ENCODE measurements around the gene ORM2. TPM values are rescaled to one million over a fixed set of nuclear protein-coding genes. Genes with fewer than 3 reads are reported as not detected.
"Not testable (repeated sequence)": the region's sequence is repeated elsewhere in the genome, so short reads cannot be mapped to it uniquely, and the experiment has no call there.

ORM2 gene
- total RNA-seq, 2 experiments from 2014 or later = not detected

GRCh38 chr9:114322831-114323531, 6.7 kb upstream of the ORM2 start, which contains the start of gene ORM1:
Gene ORM1, plus strand, starts transcription at chr9:114323098. Its CDS starts 36 bp downstream, at chr9:114323134.
- DNase-seq; POLR2A ChIA-PET; H3K4me3 Mint-ChIP-seq; H3K36me3 Mint-ChIP-seq (ENCODE audit: low read depth); H3K4me1 Mint-ChIP-seq; CTCF ChIA-PET; H3K9me3 Mint-ChIP-seq; H3K27ac Mint-ChIP-seq; H3K27me3 Mint-ChIP-seq: not testable (repeated sequence)

DNA sequence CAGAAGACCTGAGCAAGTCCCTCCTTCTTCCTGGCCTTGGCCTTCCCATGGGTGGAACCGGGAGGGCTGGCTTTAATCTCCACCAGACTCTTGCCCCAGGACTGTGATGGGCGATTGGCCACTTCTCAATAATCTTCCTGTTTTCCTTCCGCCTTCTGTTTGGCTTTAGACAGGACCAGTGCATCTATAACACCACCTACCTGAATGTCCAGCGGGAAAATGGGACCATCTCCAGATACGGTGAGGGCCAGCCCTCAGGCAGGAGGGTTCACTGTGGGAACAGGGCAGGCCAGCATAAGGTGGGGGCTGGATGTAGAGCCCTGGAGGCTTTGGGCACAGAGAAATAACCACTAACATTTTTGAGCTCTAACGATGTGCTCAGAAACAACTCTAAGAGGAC, 5.8 kb upstream of the ORM2 start:
- CTCF ChIA-PET; H3K27ac Mint-ChIP-seq; DNase-seq; H3K4me1 Mint-ChIP-seq; H3K36me3 Mint-ChIP-seq (ENCODE audit: low read depth); H3K27me3 Mint-ChIP-seq; H3K9me3 Mint-ChIP-seq; H3K4me3 Mint-ChIP-seq; POLR2A ChIA-PET: not testable (repeated sequence)

DNA sequence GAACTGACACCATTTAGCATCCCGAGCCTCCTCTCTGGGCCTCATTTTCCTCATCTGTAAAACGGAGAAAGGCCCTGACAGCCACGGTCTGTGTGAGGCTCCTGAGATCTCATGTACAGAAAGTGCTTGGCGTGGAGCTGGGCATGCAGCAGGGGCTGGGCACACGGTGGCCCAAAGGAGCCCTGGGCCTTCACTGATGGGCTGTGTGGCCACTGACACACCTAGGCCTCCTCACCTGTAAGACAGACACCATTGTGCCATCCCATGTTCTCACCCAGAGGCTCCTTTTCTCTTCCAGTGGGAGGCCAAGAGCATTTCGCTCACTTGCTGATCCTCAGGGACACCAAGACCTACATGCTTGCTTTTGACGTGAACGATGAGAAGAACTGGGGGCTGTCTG, 5.2 kb upstream of the ORM2 start:
- H3K27ac Mint-ChIP-seq = no peak overlapping the region

GRCh38 chr9:114324965-114325364, 4.7 kb upstream of the ORM2 start:
- H3K9me3 Mint-ChIP-seq; H3K27ac Mint-ChIP-seq; H3K36me3 Mint-ChIP-seq (ENCODE audit: low read depth); CTCF ChIA-PET; POLR2A ChIA-PET; H3K4me1 Mint-ChIP-seq; DNase-seq; H3K4me3 Mint-ChIP-seq; H3K27me3 Mint-ChIP-seq: not testable (repeated sequence)

More for the DNA sequence above, 5.2 kb upstream of the ORM2 start:
- no peaks in the 10 kb centered on the region for H3K4me1 Mint-ChIP-seq
- CTCF ChIA-PET = no interaction called here
- H3K27me3 Mint-ChIP-seq = no peaks in the 10 kb centered on the region
- POLR2A ChIA-PET = no interaction called here
- H3K4me3 Mint-ChIP-seq = no peak overlapping the region
- DNase-seq = no peak
- H3K9me3 Mint-ChIP-seq = no peaks in the 10 kb centered on the region
- no peaks in the 10 kb centered on the region for H3K36me3 Mint-ChIP-seq (ENCODE audit: low read depth)

GRCh38 chr9:114325684-114326254, 3.9 kb upstream of the ORM2 start:
- H3K9me3 Mint-ChIP-seq; DNase-seq; H3K27me3 Mint-ChIP-seq; H3K4me1 Mint-ChIP-seq; H3K36me3 Mint-ChIP-seq (ENCODE audit: low read depth); POLR2A ChIA-PET; H3K27ac Mint-ChIP-seq; H3K4me3 Mint-ChIP-seq; CTCF ChIA-PET: not testable (repeated sequence)

DNA sequence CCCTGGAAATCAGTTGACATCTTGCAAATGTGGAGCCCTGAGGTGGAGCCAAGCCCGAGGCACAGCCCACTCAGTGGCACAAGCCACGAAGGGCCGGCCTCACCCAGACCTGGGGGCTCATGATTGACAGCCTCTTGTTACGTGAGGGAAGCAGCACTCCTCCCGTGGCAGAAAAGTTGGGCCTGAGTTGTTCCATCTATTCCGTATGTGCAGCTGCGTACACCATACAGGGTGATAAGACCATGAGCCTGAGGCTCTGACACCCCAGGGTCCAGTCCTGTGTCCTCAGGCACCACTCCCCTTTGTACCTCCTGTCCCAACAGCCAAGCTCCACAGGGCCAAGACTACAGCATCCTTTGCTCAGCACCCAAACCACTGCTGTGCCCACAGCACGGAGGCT, 1.9 kb upstream of the ORM2 start:
- Mint-ChIP-seq H3K9me3 (no peaks in the 10 kb centered on the region), H3K4me3 (no peak overlapping the region), H3K36me3 (ENCODE audit: low read depth) (no peaks in the 10 kb centered on the region), H3K4me1 (no peaks in the 10 kb centered on the region), H3K27ac (no peak overlapping the region), H3K27me3 (no peaks in the 10 kb centered on the region)
- POLR2A ChIA-PET = no interaction called here
- CTCF ChIA-PET = interaction anchor here (1.6 kb wide), 1 partner anchor 12 kb away, joined by 3 read pairs; no protein-coding TSS in a partner anchor
- DNase-seq = no peak

DNA sequence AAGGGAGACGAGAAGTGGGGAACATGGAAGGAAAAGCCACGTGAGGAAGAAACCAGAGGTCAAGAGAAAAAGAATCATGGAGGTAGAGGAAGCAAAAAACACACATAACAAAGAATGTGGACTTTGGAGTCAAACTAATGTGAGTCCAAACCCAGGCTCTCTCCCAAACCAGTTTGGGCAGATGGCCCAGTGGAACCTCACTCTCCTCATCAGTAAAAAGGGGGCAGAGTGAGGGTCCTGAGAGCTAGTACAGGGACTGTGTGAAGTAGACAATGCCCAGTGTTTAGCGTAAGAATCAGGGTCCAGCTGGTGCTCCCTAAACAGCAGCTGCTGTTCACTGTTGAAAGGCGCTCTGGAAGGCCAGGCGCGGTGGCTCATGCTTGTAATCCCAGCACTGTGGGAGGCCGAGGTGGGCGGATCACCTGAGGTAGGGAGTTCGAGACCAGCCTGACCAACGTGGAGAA, 1.3 kb upstream of the ORM2 start:
- POLR2A ChIA-PET = not testable (repeated sequence)

GRCh38 chr9:114328937-114329624, 588 bp upstream of the ORM2 start:
- H3K36me3 Mint-ChIP-seq (ENCODE audit: low read depth); POLR2A ChIA-PET; H3K27me3 Mint-ChIP-seq; H3K4me3 Mint-ChIP-seq; H3K4me1 Mint-ChIP-seq; H3K9me3 Mint-ChIP-seq; H3K27ac Mint-ChIP-seq; DNase-seq: not testable (repeated sequence)
- CTCF ChIA-PET = interaction anchor here (0.6 to 1.6 kb wide), 2 partner anchors 10 to 238 kb away, joined by 3 read pairs; no protein-coding TSS in a partner anchor

More for the DNA sequence above, 1.3 kb upstream of the ORM2 start:
- H3K36me3 Mint-ChIP-seq (ENCODE audit: low read depth); DNase-seq; H3K4me3 Mint-ChIP-seq; H3K27me3 Mint-ChIP-seq; H3K4me1 Mint-ChIP-seq; H3K9me3 Mint-ChIP-seq; H3K27ac Mint-ChIP-seq: not testable (repeated sequence)
- CTCF ChIA-PET = interaction anchor here (1.6 kb wide), 1 partner anchor 11 kb away, joined by 3 read pairs; no protein-coding TSS in a partner anchor

- Mint-ChIP-seq H3K27me3 (no peaks in the 10 kb centered on the region), H3K36me3 (ENCODE audit: low read depth) (peaks cover 12% of the 10 kb centered on the region), H3K27ac (no peak overlapping the region), H3K4me1 (peaks cover 2% of the 10 kb centered on the region), H3K9me3 (peaks cover 2% of the 10 kb centered on the region), H3K4me3 (peak overlapping the region; percentile 42)
- DNase-seq = no peak
- POLR2A ChIA-PET = no interaction called here
- CTCF ChIA-PET = no interaction called here
These were observed 967 bp downstream of the ORM2 start for GRCh38 chr9:114330636-114331035.

DNA sequence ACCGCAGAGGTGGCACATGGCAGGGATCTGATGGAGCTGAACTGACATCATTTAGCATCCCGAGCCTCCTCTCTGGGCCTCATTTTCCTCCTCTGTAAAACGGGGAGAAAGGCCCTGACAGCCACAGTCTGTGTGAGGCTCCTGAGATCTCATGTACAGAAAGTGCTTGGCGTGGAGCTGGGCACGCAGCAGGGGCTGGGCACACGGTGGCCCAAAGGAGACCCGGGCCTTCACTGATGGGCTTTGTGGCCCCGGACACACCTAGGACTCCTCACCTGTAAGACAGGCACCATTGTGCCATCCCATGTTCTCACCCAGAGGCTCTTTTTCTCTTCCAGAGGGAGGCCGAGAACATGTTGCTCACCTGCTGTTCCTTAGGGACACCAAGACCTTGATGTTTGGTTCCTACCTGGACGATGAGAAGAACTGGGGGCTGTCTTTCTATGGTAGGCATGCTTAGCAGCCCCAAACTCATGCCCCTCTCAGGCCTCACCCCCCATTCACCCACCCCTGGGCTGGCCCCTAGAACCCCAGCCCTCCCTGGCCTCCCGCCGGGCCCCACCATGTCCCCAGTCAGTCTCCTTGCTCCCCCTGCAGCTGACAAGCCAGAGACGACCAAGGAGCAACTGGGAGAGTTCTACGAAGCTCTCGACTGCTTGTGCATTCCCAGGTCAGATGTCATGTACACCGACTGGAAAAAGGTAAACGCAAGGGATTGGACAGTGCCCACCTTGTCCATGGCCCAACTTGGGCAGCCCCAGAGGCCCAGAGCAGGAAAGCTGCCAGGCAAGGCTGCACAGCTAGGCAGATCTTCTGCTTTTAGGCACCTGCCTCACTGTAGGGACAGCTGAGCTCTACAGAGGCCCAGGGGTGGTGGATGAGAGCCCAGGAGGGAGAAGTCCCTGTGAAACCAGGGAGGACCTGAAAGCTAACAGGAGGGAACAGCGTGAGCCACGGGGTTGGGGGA, 1.8 kb downstream of the ORM2 start:
- H3K9me3 Mint-ChIP-seq, DNase-seq, H3K4me1 Mint-ChIP-seq, H3K27me3 Mint-ChIP-seq, CTCF ChIA-PET: not testable (repeated sequence)
- peak overlapping the region; percentile 34 for H3K4me3 Mint-ChIP-seq
- H3K27ac Mint-ChIP-seq = peak overlapping the region; percentile 75
- peaks cover 21% of the 10 kb centered on the region for H3K36me3 Mint-ChIP-seq (ENCODE audit: low read depth)
- POLR2A ChIA-PET = interaction anchor here (0.6 kb wide), 1 partner anchor 204 kb away, joined by 3 read pairs; no protein-coding TSS in a partner anchor

DNA sequence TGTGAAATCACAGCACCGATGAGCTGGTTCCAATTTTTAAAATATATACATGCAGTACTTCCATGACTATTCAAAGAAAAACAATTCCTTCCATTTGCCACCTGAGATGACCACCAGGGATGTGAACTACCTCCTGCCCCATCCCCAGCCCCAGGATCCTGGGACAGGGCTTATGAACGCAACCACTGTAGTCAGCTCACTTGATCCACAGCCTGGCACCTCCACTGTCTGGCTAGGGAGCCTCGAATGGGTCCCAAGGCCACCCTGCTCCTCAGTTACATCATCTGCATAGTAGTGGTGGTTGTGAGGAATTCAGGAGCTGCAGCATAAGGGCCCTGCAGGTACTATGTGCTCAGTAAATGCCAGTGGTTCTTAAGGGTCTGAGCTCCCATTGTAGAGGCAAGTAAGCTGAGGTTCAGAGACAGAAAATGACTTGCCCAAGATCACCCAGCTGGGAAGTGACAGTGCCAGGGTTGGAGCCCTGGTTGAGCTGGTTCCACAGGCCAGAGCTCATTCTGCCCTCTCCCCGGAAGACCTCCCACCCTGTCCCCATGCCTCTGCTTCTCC, 2.9 kb downstream of the ORM2 start:
- H3K36me3 Mint-ChIP-seq (ENCODE audit: low read depth) = peaks cover 30% of the 10 kb centered on the region
- H3K27ac Mint-ChIP-seq = peak overlapping the region; percentile 41
- DNase-seq, H3K9me3 Mint-ChIP-seq, H3K4me1 Mint-ChIP-seq, H3K27me3 Mint-ChIP-seq, POLR2A ChIA-PET, CTCF ChIA-PET: not testable (repeated sequence)
- peak overlapping the region; percentile 43 for H3K4me3 Mint-ChIP-seq

GRCh38 chr9:114333718-114334117, 4.0 kb downstream of the ORM2 start:
- H3K36me3 Mint-ChIP-seq (ENCODE audit: low read depth) = peaks cover 40% of the 10 kb centered on the region
- H3K9me3 Mint-ChIP-seq, H3K4me1 Mint-ChIP-seq, POLR2A ChIA-PET, H3K27me3 Mint-ChIP-seq, CTCF ChIA-PET, H3K27ac Mint-ChIP-seq, H3K4me3 Mint-ChIP-seq, DNase-seq: not testable (repeated sequence)

Measured in activated CD4-positive, alpha-beta T cell treated with anti-CD3 and anti-CD28 coated beads, Interleukin-2, amount 10 ng/mL, durations not matched to agents 7 days and 5 days (primary cell).